Hematopoietic multipotent progenitor cell treated with erythropoietin and hydrocortisone succinate and interleukin-3 and kit ligand, for 8 days (in vitro differentiated cells): Measurements from ENCODE around the gene CLDN24.
A peak's percentile ranks its signal among the peaks of the same experiment; 100 is the strongest.

Source experiments
- DNase-seq: peaks from one replicate; pipeline ENCODE4 v3.0.0-alpha.2; 2015

Gene CLDN24

GRCh38 chr4:183320211-183321059 is 1.8 kb downstream of the CLDN24 start, which contains the start of gene CLDN22:
Gene CLDN22 (minus strand): TSS chr4:183320276. CDS start chr4:183320218, 58 bp downstream.
- DNase-seq = no peak

GRCh38 chr4:183318656-183319055 is 3.6 kb downstream of the CLDN24 start:
- peak; percentile 32 for DNase-seq

- no peak for DNase-seq
Measured at GRCh38 chr4:183314806-183315205, 7.4 kb downstream of the CLDN24 start.

GRCh38 chr4:183314336-183314735 is 7.9 kb downstream of the CLDN24 start:
- DNase-seq = no peak

- DNase-seq = no peak
Measured at GRCh38 chr4:183312841-183313240, 9.4 kb downstream of the CLDN24 start.

- no peak for DNase-seq
Measured at GRCh38 chr4:183306811-183307210, 15.4 kb downstream of the CLDN24 start.

- no peak for DNase-seq
Measured at GRCh38 chr4:183304538-183304937, 17.7 kb downstream of the CLDN24 start.

GRCh38 chr4:183304067-183304466 is 18.2 kb downstream of the CLDN24 start:
- no peak for DNase-seq

- DNase-seq = no peak
Measured at GRCh38 chr4:183303301-183303700, 18.9 kb downstream of the CLDN24 start.

GRCh38 chr4:183300655-183301054 is 21.6 kb downstream of the CLDN24 start:
- no peak for DNase-seq

- no peak for DNase-seq
Measured at GRCh38 chr4:183300070-183300469, 22.2 kb downstream of the CLDN24 start.

- no peak for DNase-seq
Measured at GRCh38 chr4:183299464-183299863, 22.8 kb downstream of the CLDN24 start.

- DNase-seq = no peak
Measured at GRCh38 chr4:183297675-183298074, 24.6 kb downstream of the CLDN24 start.

GRCh38 chr4:183295711-183296110 is 26.5 kb downstream of the CLDN24 start:
- DNase-seq = no peak

GRCh38 chr4:183291070-183291469 is 31.2 kb downstream of the CLDN24 start:
- DNase-seq = no peak

- DNase-seq = peak; percentile 36
Measured at GRCh38 chr4:183289688-183290087, 32.5 kb downstream of the CLDN24 start.

- peak; percentile 42 for DNase-seq
Measured at GRCh38 chr4:183288955-183289354, 33.3 kb downstream of the CLDN24 start.

- DNase-seq = no peak
Measured at GRCh38 chr4:183287677-183288076, 34.5 kb downstream of the CLDN24 start.

GRCh38 chr4:183287309-183287659 is 34.9 kb downstream of the CLDN24 start:
- no peak for DNase-seq

- DNase-seq = no peak
Measured at GRCh38 chr4:183286590-183287308, 35.5 kb downstream of the CLDN24 start.

- DNase-seq = no peak
Measured at GRCh38 chr4:183285886-183286285, 36.3 kb downstream of the CLDN24 start.

- DNase-seq = no peak
Measured at GRCh38 chr4:183284965-183285364, 37.3 kb downstream of the CLDN24 start.

- no peak for DNase-seq
Measured at GRCh38 chr4:183284258-183284785, 37.9 kb downstream of the CLDN24 start.

- DNase-seq = no peak
Measured at GRCh38 chr4:183276106-183276505, 46.1 kb downstream of the CLDN24 start.
